Measurements from ENCODE around the gene PRSS12. TPM values are rescaled to one million over a fixed set of nuclear protein-coding genes. Genes with fewer than 3 reads are reported as not detected.
A peak's percentile ranks its signal among the peaks of the same experiment; 100 is the strongest.

Gene PRSS12
- total and polyA plus RNA-seq, 2 experiments from 2014 or later = 5.5 to 12.9 TPM

DNA sequence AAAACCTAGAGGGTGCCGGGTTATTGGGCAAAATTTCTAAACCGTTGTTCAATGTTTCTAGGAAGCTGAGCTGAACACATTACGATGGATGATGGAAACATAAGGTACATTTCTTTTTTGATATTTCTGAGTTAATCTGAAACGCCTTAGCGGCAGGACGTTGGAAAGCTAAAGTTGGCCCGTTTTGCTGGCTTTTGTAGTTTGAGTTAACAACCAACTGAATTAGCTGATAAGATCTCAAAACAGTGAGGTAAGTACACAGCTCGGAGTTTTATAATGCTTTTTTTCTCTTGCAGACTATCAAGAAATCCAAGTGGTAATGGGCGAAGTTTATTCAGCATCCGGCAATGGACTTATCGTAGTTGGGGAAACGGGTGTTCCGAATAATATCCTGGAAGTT is 73.5 kb downstream of the PRSS12 start:
- peak overlapping the region; percentile 91 for H3K4me3 Mint-ChIP-seq
- H3K27me3 Mint-ChIP-seq (ENCODE audit: insufficient read depth, low read depth, poor library complexity) = peaks cover 14% of the 10 kb centered on the region
- TF ChIP-seq EZH2 (IDR thresholded peaks at IDR 0.05; ENCODE audit: low read depth, unreplicated experiment) = no peak
- TF ChIP-seq EZH2phosphoT487 (IDR thresholded peaks at IDR 0.05; ENCODE audit: unreplicated experiment) = no peak
- TF ChIP-seq JUNB (IDR thresholded peaks at IDR 0.05; ENCODE audit: unreplicated experiment) = no peak
- no peak for TF ChIP-seq NANOG (IDR thresholded peaks at IDR 0.05; ENCODE audit: borderline replicate concordance)
- TF ChIP-seq, protein P1, sequence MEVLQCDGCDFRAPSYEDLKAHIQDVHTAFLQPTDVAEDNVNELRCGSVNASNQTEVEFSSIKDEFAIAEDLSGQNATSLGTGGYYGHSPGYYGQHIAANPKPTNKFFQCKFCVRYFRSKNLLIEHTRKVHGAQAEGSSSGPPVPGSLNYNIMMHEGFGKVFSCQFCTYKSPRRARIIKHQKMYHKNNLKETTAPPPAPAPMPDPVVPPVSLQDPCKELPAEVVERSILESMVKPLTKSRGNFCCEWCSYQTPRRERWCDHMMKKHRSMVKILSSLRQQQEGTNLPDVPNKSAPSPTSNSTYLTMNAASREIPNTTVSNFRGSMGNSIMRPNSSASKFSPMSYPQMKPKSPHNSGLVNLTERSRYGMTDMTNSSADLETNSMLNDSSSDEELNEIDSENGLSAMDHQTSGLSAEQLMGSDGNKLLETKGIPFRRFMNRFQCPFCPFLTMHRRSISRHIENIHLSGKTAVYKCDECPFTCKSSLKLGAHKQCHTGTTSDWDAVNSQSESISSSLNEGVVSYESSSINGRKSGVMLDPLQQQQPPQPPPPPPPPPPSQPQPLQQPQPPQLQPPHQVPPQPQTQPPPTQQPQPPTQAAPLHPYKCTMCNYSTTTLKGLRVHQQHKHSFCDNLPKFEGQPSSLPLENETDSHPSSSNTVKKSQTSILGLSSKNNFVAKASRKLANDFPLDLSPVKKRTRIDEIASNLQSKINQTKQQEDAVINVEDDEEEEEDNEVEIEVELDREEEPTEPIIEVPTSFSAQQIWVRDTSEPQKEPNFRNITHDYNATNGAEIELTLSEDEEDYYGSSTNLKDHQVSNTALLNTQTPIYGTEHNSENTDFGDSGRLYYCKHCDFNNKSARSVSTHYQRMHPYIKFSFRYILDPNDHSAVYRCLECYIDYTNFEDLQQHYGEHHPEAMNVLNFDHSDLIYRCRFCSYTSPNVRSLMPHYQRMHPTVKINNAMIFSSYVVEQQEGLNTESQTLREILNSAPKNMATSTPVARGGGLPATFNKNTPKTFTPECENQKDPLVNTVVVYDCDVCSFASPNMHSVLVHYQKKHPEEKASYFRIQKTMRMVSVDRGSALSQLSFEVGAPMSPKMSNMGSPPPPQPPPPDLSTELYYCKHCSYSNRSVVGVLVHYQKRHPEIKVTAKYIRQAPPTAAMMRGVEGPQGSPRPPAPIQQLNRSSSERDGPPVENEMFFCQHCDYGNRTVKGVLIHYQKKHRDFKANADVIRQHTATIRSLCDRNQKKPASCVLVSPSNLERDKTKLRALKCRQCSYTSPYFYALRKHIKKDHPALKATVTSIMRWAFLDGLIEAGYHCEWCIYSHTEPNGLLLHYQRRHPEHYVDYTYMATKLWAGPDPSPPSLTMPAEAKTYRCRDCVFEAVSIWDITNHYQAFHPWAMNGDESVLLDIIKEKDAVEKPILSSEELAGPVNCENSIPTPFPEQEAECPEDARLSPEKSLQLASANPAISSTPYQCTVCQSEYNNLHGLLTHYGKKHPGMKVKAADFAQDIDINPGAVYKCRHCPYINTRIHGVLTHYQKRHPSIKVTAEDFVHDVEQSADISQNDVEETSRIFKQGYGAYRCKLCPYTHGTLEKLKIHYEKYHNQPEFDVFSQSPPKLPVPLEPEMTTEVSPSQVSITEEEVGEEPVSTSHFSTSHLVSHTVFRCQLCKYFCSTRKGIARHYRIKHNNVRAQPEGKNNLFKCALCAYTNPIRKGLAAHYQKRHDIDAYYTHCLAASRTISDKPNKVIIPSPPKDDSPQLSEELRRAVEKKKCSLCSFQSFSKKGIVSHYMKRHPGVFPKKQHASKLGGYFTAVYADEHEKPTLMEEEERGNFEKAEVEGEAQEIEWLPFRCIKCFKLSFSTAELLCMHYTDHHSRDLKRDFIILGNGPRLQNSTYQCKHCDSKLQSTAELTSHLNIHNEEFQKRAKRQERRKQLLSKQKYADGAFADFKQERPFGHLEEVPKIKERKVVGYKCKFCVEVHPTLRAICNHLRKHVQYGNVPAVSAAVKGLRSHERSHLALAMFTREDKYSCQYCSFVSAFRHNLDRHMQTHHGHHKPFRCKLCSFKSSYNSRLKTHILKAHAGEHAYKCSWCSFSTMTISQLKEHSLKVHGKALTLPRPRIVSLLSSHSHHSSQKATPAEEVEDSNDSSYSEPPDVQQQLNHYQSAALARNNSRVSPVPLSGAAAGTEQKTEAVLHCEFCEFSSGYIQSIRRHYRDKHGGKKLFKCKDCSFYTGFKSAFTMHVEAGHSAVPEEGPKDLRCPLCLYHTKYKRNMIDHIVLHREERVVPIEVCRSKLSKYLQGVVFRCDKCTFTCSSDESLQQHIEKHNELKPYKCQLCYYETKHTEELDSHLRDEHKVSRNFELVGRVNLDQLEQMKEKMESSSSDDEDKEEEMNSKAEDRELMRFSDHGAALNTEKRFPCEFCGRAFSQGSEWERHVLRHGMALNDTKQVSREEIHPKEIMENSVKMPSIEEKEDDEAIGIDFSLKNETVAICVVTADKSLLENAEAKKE (CRISPR knock-in tag; IDR thresholded peaks at IDR 0.05) = no peak
- TF ChIP-seq STAT1 (IDR thresholded peaks at IDR 0.05; ENCODE audit: unreplicated experiment) = no peak
- no peak for TF ChIP-seq POLR2AphosphoS5 (IDR thresholded peaks at IDR 0.05; ENCODE audit: low read depth)
- TF ChIP-seq CREB1 (CRISPR knock-in tag; IDR thresholded peaks at IDR 0.05; ENCODE audit: low read depth) = no peak
- TF ChIP-seq, protein P2, sequence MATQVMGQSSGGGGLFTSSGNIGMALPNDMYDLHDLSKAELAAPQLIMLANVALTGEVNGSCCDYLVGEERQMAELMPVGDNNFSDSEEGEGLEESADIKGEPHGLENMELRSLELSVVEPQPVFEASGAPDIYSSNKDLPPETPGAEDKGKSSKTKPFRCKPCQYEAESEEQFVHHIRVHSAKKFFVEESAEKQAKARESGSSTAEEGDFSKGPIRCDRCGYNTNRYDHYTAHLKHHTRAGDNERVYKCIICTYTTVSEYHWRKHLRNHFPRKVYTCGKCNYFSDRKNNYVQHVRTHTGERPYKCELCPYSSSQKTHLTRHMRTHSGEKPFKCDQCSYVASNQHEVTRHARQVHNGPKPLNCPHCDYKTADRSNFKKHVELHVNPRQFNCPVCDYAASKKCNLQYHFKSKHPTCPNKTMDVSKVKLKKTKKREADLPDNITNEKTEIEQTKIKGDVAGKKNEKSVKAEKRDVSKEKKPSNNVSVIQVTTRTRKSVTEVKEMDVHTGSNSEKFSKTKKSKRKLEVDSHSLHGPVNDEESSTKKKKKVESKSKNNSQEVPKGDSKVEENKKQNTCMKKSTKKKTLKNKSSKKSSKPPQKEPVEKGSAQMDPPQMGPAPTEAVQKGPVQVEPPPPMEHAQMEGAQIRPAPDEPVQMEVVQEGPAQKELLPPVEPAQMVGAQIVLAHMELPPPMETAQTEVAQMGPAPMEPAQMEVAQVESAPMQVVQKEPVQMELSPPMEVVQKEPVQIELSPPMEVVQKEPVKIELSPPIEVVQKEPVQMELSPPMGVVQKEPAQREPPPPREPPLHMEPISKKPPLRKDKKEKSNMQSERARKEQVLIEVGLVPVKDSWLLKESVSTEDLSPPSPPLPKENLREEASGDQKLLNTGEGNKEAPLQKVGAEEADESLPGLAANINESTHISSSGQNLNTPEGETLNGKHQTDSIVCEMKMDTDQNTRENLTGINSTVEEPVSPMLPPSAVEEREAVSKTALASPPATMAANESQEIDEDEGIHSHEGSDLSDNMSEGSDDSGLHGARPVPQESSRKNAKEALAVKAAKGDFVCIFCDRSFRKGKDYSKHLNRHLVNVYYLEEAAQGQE (IDR thresholded peaks at IDR 0.05; ENCODE audit: unreplicated experiment) = no peak
- TF ChIP-seq, protein P3, sequence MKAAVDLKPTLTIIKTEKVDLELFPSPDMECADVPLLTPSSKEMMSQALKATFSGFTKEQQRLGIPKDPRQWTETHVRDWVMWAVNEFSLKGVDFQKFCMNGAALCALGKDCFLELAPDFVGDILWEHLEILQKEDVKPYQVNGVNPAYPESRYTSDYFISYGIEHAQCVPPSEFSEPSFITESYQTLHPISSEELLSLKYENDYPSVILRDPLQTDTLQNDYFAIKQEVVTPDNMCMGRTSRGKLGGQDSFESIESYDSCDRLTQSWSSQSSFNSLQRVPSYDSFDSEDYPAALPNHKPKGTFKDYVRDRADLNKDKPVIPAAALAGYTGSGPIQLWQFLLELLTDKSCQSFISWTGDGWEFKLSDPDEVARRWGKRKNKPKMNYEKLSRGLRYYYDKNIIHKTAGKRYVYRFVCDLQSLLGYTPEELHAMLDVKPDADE (IDR thresholded peaks at IDR 0.05) = no peak
- TF ChIP-seq ZNF114 (CRISPR knock-in tag; IDR thresholded peaks at IDR 0.05) = no peak
- TF ChIP-seq, protein P4, sequence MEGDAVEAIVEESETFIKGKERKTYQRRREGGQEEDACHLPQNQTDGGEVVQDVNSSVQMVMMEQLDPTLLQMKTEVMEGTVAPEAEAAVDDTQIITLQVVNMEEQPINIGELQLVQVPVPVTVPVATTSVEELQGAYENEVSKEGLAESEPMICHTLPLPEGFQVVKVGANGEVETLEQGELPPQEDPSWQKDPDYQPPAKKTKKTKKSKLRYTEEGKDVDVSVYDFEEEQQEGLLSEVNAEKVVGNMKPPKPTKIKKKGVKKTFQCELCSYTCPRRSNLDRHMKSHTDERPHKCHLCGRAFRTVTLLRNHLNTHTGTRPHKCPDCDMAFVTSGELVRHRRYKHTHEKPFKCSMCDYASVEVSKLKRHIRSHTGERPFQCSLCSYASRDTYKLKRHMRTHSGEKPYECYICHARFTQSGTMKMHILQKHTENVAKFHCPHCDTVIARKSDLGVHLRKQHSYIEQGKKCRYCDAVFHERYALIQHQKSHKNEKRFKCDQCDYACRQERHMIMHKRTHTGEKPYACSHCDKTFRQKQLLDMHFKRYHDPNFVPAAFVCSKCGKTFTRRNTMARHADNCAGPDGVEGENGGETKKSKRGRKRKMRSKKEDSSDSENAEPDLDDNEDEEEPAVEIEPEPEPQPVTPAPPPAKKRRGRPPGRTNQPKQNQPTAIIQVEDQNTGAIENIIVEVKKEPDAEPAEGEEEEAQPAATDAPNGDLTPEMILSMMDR (conservative IDR thresholded peaks at IDR 0.05; ENCODE audit: low read depth in 2 of 2) = no peak
- no peak for TF ChIP-seq ZNF331 (CRISPR knock-in tag; IDR thresholded peaks at IDR 0.05; ENCODE audit: low read depth)
- Histone ChIP-seq H2AFZ (no peak overlapping the region), H3K4me3 (peak overlapping the region; percentile 95), H3K27me3 (ENCODE audit: insufficient read depth) (no peaks in the 10 kb centered on the region), H3K36me3 (ENCODE audit: insufficient read depth) (peaks cover 15% of the 10 kb centered on the region; the same call in 1 of the 2 replicates), H4K20me1 (replicated peaks; ENCODE audit: insufficient read depth) (peaks cover 5% of the 10 kb centered on the region; the same call in 1 of the 2 replicates), H3K4me2 (peak overlapping the region; percentile 96), H3K4me1 (ENCODE audit: insufficient read depth) (peaks cover 23% of the 10 kb centered on the region), H3K79me2 (replicated peaks; ENCODE audit: insufficient read depth) (peaks cover 15% of the 10 kb centered on the region), H3F3A (replicated peaks; ENCODE audit: low read depth) (peaks cover 23% of the 10 kb centered on the region), H3K27ac (ENCODE audit: low read depth) (peak overlapping the region; percentile 93), H3K9me2 (ENCODE audit: insufficient read depth) (no peaks in the 10 kb centered on the region)
- peaks cover 3% of the 10 kb centered on the region; the same call in 2 of the 3 replicates for H3K9me3 Mint-ChIP-seq
- DNase-seq (ENCODE audit: low spot score) (no peak), ATAC-seq (no peak)
- H3K4me1 Mint-ChIP-seq = peaks cover 18% of the 10 kb centered on the region
- peak overlapping the region; percentile 99 for H3K27ac Mint-ChIP-seq
- H3K36me3 Mint-ChIP-seq (ENCODE audit: low read depth) = peaks cover 38% of the 10 kb centered on the region

Data from GM23338 (cell line).